CD4-positive, alpha-beta T cell treated with Interleukin-6 for 4 hours (primary cell): ENCODE measurements around the gene ANGPT4.

Source experiments
- DNase-seq: peaks from one replicate; pipeline ENCODE4 v3.0.0-alpha.2; 2020; ENCODE audit warnings: mixed read lengths

ANGPT4 gene

DNA sequence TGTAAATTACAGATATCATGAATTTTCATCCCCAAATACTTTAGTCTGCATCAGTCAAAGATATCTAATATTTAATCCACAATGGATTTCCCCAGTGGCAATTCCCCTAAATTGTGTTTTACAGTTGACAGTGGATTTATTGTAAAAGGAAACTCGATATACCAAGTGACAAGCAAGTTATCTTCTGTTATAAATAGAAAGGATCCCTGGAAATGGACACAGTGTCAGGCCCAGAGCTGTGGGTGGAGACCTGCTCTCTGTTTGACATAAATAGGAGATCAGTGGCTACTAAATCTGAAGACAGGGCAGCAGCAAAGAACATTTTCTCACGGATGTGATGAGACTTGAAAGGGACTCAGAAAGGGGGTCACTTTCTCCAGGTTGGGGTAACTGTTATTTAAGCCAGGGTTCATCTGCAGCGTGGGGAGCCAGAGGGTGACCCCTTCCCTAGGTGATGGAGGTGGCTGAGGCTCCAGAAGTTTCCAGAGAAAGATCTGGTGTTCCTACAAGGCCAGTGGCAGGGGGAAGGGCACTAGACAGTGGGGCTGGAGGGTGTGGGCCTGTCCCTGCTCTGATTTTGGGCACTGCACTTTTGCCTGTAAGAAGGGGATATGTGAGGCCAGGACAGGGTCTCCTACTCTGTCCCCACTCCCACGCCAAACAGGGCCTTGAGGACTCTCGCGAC lies 94.9 kb downstream of the ANGPT4 start:
- no peak for DNase-seq

DNA sequence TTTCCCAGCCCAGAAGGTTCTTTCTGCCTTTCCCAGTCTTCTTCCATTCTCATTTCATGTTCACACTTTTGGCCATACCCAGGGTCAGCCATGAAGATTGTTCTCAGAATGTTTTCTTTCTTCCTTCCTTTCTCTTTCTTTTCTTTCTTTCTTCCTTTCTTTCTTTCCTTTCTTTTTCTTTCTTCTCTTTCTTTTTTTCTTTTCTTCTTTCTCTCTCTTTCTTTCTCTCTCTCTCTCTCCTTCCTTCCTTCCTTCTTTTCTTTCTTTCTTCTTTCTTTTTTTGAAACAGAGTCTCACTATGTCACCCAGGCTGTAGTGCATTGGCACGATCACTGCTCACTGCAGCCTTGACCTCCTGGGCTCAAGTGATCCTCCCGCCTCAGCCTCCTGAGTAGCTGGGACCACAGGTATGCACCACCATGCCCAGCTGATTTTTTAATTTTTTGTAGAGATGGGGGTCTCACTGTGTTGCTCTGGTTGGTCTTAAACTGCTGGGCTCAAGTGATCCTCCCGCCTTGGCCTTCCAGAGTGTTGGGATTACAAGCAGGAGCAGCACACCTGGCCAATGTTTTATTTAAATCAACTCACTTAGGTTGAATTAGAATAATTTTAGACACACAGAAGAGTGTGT lies 95.7 kb downstream of the ANGPT4 start:
- DNase-seq = no peak
